Stimulated activated CD8-positive, alpha-beta memory T cell treated with anti-CD3 and anti-CD28 coated beads, Interleukin-7, amount 100 ng/mL, for 1 hour (primary cell): Measurements from ENCODE around the gene GLDC.
"Not testable (repeated sequence)": the region's sequence is repeated elsewhere in the genome, so short reads cannot be mapped to it uniquely, and the experiment has no call there.

Source experiments
- DNase-seq, 2 donors: peaks; one replicate each; pipeline ENCODE4 v3.0.0-alpha.2; 2020; ENCODE audit warnings: low read depth in 2 of 2

Gene GLDC

GRCh38 chr9:6645355-6646292 lies at the start of gene GLDC:
Gene GLDC (minus strand): TSS chr9:6645729. CDS start chr9:6645499, 230 bp downstream.
- DNase-seq: no peak

- DNase-seq: no peak
Measured at GRCh38 chr9:6692881-6693361, 47.4 kb upstream of the GLDC start.

- no peak for DNase-seq
Measured at GRCh38 chr9:6692433-6692832, 46.9 kb upstream of the GLDC start.

GRCh38 chr9:6690675-6691070 lies 45.1 kb upstream of the GLDC start:
- not testable (repeated sequence) for DNase-seq

DNA sequence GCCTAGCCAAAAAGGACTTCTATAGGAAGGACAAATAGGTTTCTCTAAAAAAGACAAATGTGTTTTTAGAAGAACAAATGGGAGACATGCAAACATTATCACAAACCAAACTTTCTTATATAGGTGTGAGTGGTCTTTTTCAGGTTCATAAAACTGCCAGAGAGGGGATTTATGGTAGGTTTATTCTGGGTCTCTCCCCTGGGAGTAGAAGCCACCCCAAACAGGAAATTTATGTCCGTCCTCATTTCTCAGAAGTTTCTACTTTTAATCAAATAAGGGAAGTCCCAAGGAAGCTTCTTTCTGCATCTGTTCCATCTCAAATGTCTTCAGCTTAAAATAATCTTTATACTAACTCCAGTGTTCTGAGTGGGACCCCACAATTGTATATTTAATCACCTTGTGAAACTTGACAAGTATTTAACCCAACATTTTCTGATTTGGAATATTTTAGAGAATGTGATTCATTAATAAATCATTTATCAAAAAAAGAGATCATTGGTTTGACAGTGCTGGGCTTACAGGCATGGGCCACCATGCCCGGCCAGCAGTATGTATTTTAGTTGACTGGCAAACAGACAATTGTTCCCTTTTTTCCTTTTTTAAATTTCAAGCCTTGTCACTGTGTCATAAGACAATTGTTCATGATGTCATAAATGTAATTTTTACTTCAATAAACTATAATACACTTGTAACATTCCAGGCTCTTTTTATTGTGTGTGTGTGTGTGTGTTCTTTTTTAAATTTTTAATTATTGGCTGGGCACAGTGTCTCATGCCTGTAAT lies 44.6 kb upstream of the GLDC start:
- DNase-seq: no peak

GRCh38 chr9:6687180-6687579 lies 41.7 kb upstream of the GLDC start:
- DNase-seq: no peak

GRCh38 chr9:6686396-6686795 lies 40.9 kb upstream of the GLDC start:
- DNase-seq: no peak

DNA sequence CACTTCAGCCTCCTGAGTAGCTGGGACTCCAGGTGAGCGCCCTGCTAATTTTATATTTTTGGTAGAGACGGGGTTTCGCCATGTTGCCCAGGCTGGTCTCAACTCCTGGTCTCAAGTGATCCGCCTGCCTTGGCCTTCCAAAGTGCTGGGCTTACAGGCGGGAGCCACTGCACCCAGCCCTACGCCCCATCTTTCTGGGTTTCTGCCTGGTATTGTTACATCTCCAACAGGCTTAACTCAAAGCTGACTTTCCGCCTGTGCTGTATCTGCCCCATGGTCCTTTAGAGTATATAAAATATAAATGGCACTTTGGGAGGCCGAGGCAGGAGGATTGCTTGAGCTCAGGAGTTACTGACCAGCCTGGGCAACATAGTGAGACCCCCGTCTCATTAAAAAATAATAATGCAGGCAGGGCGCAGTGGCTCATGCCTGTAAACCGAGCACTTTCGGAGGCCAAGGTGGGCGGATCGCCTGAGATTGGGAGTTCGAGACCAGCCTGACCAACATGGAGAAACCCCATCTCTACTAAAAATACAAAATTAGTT lies 36.5 kb upstream of the GLDC start:
- no peak for DNase-seq

DNA sequence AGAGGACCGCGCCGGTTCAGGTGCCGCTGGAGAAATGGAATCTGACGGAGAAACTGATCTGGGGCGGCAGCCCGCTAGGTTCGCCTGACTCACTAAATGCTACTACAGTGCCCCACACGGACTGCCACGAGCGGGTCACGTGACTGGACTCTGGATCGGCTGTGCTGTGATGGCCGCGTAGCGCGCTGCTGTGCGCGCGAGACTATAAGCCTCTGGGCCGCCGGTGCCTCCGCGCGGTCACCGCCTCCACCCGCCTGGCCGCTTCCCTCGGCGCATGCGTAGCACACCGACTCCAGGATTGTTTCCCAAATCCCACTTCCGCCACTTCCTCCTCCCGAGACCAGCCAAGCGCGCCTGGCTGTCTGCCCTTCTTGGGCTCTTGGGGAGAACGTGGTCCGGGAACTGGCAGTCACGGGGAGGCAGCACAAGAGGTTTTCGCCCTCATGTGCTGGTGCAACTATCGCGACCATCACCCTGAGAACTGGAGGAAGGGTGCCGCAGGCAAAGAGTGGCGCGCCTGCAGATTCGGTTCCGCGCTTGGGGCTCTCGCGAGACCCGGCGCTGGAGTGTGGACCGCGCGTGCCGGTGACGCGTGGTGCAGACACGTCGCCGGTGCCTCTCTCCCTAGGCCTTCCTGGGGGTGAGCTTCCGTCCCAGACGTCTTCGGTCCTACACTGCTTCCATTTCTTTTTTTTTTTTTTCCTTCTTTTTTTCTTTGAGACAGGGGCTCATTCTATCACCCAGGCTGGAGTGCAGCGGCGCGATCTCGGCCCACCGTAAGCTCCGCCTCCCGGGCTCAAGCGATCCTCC lies 35.8 kb upstream of the GLDC start:
- DNase-seq: peak; percentile 75

DNA sequence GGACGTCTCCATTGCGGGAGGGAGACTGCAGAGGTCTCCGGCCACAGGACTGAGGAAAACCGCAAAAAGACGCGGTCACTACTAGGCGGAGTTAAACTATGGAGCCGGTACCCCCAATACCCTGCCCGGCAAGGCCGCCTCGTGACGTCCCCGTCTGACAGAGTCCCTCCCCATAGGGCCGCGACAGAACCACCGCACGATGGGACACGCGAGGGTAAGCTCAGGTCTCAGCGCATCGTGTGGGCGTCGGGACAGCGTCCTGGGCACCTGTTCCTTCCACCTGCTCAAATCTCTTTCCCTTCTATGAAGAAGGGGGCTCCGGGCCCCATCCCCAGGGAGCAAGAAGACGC lies 35.2 kb upstream of the GLDC start:
- DNase-seq: peak in 1 of 2 donors; percentile 32

- DNase-seq: no peak
Measured at GRCh38 chr9:6677803-6678202, 32.3 kb upstream of the GLDC start.

DNA sequence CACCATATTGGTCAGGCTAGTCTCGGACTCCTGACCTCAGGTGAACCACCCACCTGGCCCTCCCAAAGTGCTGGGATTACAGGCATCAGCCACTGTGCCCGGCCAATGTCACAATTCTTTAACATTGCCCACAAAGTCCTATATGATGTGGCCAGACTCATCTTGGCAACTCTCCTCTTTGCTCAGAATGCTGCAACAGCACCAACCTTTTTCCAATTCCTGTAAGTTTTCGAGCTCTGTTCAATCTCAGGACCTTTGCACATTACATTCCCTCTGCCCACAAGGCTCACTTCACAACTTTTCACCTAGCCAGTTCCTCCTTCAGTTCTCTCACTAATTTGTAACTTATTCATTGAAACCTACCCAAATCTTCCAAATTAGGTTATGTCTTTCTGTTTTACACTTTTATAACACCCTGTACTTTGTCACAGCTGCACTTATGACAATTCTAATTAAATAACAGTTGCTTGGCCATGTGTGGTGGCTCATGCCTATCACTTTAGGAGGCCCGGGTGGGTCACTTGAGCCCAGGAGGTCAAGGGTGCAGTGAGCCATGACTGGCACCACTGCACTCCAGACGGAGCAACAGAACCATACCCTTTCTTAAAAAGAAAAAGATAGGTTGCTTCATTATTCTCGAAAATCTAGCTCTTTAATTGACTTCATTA lies 30.9 kb upstream of the GLDC start:
- no peak for DNase-seq

GRCh38 chr9:6675268-6675667 lies 29.7 kb upstream of the GLDC start:
- no peak for DNase-seq

DNA sequence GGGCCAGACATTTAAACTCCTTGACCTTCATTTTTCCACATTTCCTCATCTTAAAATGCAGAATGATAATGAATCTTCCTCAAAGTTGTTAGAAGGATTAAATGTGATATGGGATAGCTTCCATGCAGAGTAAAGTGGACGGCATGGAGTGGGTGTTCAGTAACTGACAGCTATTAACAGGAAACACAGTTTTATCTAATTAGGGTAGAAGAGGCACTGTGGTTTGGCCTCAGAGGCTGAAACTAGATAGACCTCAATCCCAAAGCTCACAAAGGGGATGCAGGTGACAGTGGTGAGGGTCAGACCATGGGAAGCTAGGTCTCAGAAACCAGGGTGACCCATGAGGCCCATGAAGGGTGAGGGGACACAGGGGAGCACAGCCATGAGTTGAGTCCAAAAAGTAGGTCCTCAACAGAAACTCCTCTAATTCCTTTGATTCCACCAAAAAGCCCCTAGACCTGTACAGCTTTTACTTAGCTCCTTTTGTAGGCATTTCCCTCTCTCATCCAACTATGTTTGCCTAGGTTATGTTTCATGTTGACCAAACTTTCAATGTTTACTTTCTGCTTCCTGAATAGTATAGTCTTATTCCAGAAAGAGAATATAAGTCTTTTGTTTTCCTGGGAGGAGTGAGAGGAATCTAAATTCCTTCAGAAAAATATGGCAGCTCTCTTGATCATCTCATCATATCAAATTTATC lies 27.9 kb upstream of the GLDC start:
- DNase-seq: no peak

DNA sequence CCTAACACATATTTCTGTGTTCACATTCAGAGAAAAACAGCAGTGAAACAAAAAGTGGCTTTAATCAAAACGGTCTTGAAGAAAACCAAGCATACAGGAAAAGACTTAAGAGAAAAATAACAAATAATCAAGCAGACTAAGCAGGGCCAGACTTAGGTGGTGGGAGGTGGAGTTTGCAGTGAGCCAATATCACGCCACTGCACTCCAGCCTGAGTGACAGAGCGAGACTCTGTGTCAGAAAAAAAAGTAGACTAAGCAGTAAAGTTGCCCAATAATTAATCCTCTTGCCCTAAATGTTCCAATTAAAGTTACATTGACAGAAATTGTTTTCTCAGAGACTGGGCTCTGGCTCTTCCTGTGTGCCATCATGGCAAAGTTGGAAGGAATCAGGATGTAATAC lies 26.6 kb upstream of the GLDC start:
- DNase-seq: no peak

DNA sequence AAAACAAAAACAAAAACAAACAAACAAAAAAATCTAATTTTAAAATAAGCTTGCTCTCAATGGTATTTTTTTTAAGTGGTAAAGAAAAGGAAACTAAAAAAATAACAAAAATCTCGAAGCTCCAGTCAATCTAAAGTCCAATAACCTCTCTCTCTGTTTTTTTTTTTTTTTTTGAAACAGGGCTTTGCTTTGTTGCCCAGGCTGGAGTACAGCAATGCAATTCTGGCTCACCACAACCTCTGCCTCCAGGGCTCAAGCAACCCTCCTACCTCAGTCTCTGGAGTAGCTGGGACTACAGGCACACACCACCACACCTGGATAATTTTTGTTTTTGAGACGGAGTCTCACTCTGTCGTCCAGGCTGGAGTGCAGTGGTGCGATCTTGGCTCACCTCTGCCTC lies 25.9 kb upstream of the GLDC start:
- no peak for DNase-seq

DNA sequence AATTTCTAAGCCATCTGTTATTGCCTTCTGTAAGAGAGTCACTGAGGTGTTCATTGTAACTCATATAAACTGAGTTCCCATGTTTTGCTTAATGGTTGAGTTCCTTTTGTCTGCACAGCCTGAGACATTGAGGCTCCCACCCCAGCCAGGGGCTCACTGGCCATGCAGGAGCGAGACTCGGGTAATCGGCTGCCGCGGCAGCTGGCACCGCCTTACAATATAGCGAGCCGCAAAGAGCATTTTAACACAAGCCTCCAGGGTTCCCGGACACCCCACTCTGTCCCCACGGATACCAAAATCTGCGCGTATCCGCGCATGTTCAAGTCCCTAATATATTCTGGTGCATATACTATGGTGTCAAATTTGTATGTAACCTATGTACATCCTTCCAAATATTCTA lies 24.4 kb upstream of the GLDC start:
- DNase-seq: no peak

- DNase-seq: no peak
Measured at GRCh38 chr9:6667633-6668280, 22.2 kb upstream of the GLDC start.

DNA sequence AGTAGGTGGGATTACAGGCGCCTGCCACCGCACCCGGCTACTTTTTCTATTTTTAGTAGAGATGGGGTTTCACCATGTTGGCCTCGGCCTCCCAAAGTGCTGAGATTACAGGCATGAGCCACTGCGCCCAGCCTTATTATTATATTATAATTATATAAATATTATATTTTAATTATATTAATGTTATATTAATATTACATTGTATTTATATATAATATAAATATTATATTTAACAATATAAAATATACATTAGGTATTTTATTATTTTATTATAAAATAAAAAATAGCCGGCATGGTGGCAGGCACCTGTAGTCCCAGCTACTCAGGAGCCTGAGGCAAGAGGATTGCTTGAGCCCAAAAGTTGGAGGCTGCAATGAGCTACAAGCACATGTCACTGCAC lies 21.6 kb upstream of the GLDC start:
- DNase-seq: no peak

- no peak for DNase-seq
Measured at GRCh38 chr9:6665628-6666027, 20.1 kb upstream of the GLDC start.
